CD4-positive, alpha-beta T cell (primary cell): ENCODE results near the gene CACNA1H. TPM values are rescaled to one million over a fixed set of nuclear protein-coding genes. Genes with fewer than 3 reads are reported as not detected.

Experiments
- ATAC-seq: fragments of 200-7000 bp; cut with Tn5 transposase; one replicate; pipeline ENCODE4 v1.10.0; 2022; ENCODE audit warnings: mild to moderate bottlenecking; ENCODE audit not compliant: poor library complexity
- CTCF ChIA-PET: fragments of 350-600 bp; sonication (Branson Sonifier 250); formaldehyde crosslinking; loops from one replicate; lab custom pipeline; 2021; ENCODE audit warnings: antibody characterized with exemption, inconsistent platforms; lab: Charles Lee
- POLR2A ChIA-PET: fragments of 350-600 bp; sonication (Branson Sonifier 250); formaldehyde crosslinking; loops from one replicate; lab custom pipeline; 2021; ENCODE audit warnings: antibody characterized with exemption, inconsistent platforms; lab: Charles Lee
- DNase-seq, 14 experiments: peaks; one replicate each; pipeline ENCODE4 v3.0.0-alpha.2; 2013 to 2020; ENCODE audit warnings: mixed read lengths in 2 of 14
- H3K27ac ChIP-seq, 2 donors: one replicate each; pipeline versions ENCODE4 v1.5.1 to v1.7.0; 2013; ENCODE audit warnings: low read length in 2 of 2, low read depth in 1 of 2, mild to moderate bottlenecking in 1 of 2
- H3K27me3 ChIP-seq, 2 experiments: 1 replicate in 1 of 2; 2 replicates in 1 of 2; pipeline versions ENCODE4 v1.6.1 to v1.7.0; 2013; ENCODE audit warnings: low read length in 2 of 2, control low read depth in 1 of 2, mild to moderate bottlenecking in 1 of 2, moderate library complexity in 1 of 2; ENCODE audit not compliant: insufficient read depth in 2 of 2, control insufficient read depth in 1 of 2
- H3K36me3 ChIP-seq: one replicate; pipeline ENCODE4 v1.6.1; 2013; ENCODE audit warnings: low read length, control low read depth; ENCODE audit not compliant: insufficient read depth
- H3K4me1 ChIP-seq: one replicate; pipeline ENCODE4 v1.6.1; 2013; ENCODE audit warnings: low read length, control low read depth; ENCODE audit not compliant: insufficient read depth
- H3K4me3 ChIP-seq: one replicate; pipeline ENCODE4 v1.5.1; 2013; ENCODE audit warnings: mild to moderate bottlenecking, low read length, moderate library complexity
- H3K9me3 ChIP-seq, 2 experiments: 1 replicate in 1 of 2; 2 replicates in 1 of 2; pipeline versions ENCODE4 v1.6.1 to v1.7.0; 2013; ENCODE audit warnings: low read length in 2 of 2, mild to moderate bottlenecking in 2 of 2, control low read depth in 1 of 2, moderate library complexity in 1 of 2; ENCODE audit not compliant: control insufficient read depth in 1 of 2, insufficient read depth in 1 of 2
- H3K27ac Mint-ChIP-seq: one replicate; pipeline ENCODE4 v1.8.0; 2020; ENCODE audit warnings: mixed read lengths
- H3K27me3 Mint-ChIP-seq: one replicate; pipeline ENCODE4 v1.8.0; 2021; ENCODE audit warnings: mixed read lengths
- H3K36me3 Mint-ChIP-seq: one replicate; pipeline ENCODE4 v1.8.0; 2021; ENCODE audit warnings: low read depth, mixed read lengths
- H3K4me1 Mint-ChIP-seq: one replicate; pipeline ENCODE4 v1.8.0; 2021; ENCODE audit warnings: low read depth, mixed read lengths
- H3K4me3 Mint-ChIP-seq: one replicate; pipeline ENCODE4 v1.8.0; 2020; ENCODE audit warnings: mild to moderate bottlenecking, mixed read lengths
- H3K9me3 Mint-ChIP-seq: one replicate; pipeline ENCODE4 v1.8.0; 2020; ENCODE audit warnings: mixed read lengths
- CTCF ChIP-seq: fragments of 200-600 bp; IDR thresholded peaks from one replicate; pipeline ENCODE4 v1.8.0; 2022; ENCODE audit warnings: antibody characterized with exemption, mild to moderate bottlenecking
- intact Hi-C, 2 experiments: fragments of 100-400 bp; cut with DNase I in 1 of 2; cut with micrococcal nuclease in 1 of 2; formaldehyde crosslinking; loops; one replicate each; pipeline versions ENCODE4 v1.15.1 to v1.9.0; 2023 to 2025; cut with DNase I, micrococcal nuclease
- total RNA-seq, 174 experiments: library from RNA in 2 of 174; stranded (reverse) in 2 of 174; gene quantifications; one replicate each; pipeline ENCODE4 v1.2.3 and lab custom pipeline; 2021 to 2026

The CACNA1H gene
- total RNA-seq, 2 experiments from 2014 or later, result 5.7 to 6.3 TPM

GRCh38 chr16:1210461-1210860, 57.6 kb downstream of the CACNA1H start:
- H3K36me3 ChIP-seq, result no peaks in the 10 kb centered on the region
- H3K4me1 Mint-ChIP-seq, result peaks cover 5% of the 10 kb centered on the region
- ATAC-seq, result no peak
- intact Hi-C loops, result no loop called here
- H3K27ac ChIP-seq, result no peak overlapping the region
- no peak overlapping the region for H3K4me3 ChIP-seq
- no peaks in the 10 kb centered on the region for H3K27me3 ChIP-seq
- H3K4me3 Mint-ChIP-seq, result no peak overlapping the region
- H3K9me3 ChIP-seq, result peaks cover 0 to 8% of the 10 kb centered on the region in 2 experiments
- CTCF ChIA-PET, result no interaction called here
- no peak for DNase-seq
- no peak for TF ChIP-seq CTCF
- H3K4me1 ChIP-seq, result peaks cover 16% of the 10 kb centered on the region
- no peaks in the 10 kb centered on the region for H3K36me3 Mint-ChIP-seq
- POLR2A ChIA-PET, result no interaction called here
- no peaks in the 10 kb centered on the region for H3K27me3 Mint-ChIP-seq
- H3K27ac Mint-ChIP-seq, result no peak overlapping the region
- no peaks in the 10 kb centered on the region for H3K9me3 Mint-ChIP-seq

GRCh38 chr16:1211451-1212268, 58.8 kb downstream of the CACNA1H start:
- Mint-ChIP-seq H3K36me3 (no peaks in the 10 kb centered on the region), H3K27ac (no peak overlapping the region), H3K27me3 (no peaks in the 10 kb centered on the region), H3K9me3 (no peaks in the 10 kb centered on the region), H3K4me1 (peaks cover 5% of the 10 kb centered on the region), H3K4me3 (no peak overlapping the region)
- no peak overlapping the region for H3K4me3 ChIP-seq
- CTCF ChIA-PET, result no interaction called here
- intact Hi-C loops, result no loop called here
- POLR2A ChIA-PET, result no interaction called here
- H3K27me3 ChIP-seq, result no peaks in the 10 kb centered on the region
- no peaks in the 10 kb centered on the region for H3K36me3 ChIP-seq
- TF ChIP-seq CTCF, result no peak
- ATAC-seq, result no peak
- H3K9me3 ChIP-seq, result peaks cover 0 to 8% of the 10 kb centered on the region in 2 experiments
- peaks cover 16% of the 10 kb centered on the region for H3K4me1 ChIP-seq
- no peak overlapping the region for H3K27ac ChIP-seq
- no peak for DNase-seq

GRCh38 chr16:1212616-1213194, 59.8 kb downstream of the CACNA1H start:
- no peak overlapping the region for H3K27ac ChIP-seq
- H3K36me3 Mint-ChIP-seq, result no peaks in the 10 kb centered on the region
- ATAC-seq (no peak), DNase-seq (no peak)
- intact Hi-C loops, result no loop called here
- ChIA-PET POLR2A (no interaction called here), CTCF (no interaction called here)
- no peaks in the 10 kb centered on the region for H3K27me3 Mint-ChIP-seq
- no peak overlapping the region for H3K4me3 Mint-ChIP-seq
- H3K9me3 ChIP-seq, result peaks cover 0 to 8% of the 10 kb centered on the region in 2 experiments
- peaks cover 5% of the 10 kb centered on the region for H3K4me1 Mint-ChIP-seq
- H3K27ac Mint-ChIP-seq, result no peak overlapping the region
- H3K27me3 ChIP-seq, result no peaks in the 10 kb centered on the region
- no peak overlapping the region for H3K4me3 ChIP-seq
- no peaks in the 10 kb centered on the region for H3K36me3 ChIP-seq
- peaks cover 15% of the 10 kb centered on the region for H3K4me1 ChIP-seq
- TF ChIP-seq CTCF, result no peak
- H3K9me3 Mint-ChIP-seq, result no peaks in the 10 kb centered on the region
